Prostate gland (tissue), 2 donors: ENCODE measurements around the gene KCNQ5.

ENCODE experiments used
- POLR2A ChIP-seq: fragments of 450-650 bp; IDR thresholded peaks from one replicate; pipeline ENCODE4 v1.6.1; 2016; ENCODE audit warnings: antibody characterized with exemption, mild to moderate bottlenecking
- POLR2AphosphoS5 ChIP-seq: sonication (generic); formaldehyde crosslinking; IDR thresholded peaks from one replicate; pipeline ENCODE4 v1.6.1; 2017; ENCODE audit warnings: antibody characterized with exemption
- TF ChIP-seq, protein P1 (sequence below), 4 experiments: fragments of 200-600 bp in 2 of 4; fragments of 450-650 bp in 2 of 4; sonication (generic) in 2 of 4; IDR thresholded peaks; 1 replicate in 3 of 4; 2 replicates in 1 of 4; pipeline ENCODE4 v1.5.1; 2016 to 2019; ENCODE audit warnings: antibody characterized with exemption in 4 of 4, mild to moderate bottlenecking in 2 of 4, moderate library complexity in 2 of 4

DNA sequence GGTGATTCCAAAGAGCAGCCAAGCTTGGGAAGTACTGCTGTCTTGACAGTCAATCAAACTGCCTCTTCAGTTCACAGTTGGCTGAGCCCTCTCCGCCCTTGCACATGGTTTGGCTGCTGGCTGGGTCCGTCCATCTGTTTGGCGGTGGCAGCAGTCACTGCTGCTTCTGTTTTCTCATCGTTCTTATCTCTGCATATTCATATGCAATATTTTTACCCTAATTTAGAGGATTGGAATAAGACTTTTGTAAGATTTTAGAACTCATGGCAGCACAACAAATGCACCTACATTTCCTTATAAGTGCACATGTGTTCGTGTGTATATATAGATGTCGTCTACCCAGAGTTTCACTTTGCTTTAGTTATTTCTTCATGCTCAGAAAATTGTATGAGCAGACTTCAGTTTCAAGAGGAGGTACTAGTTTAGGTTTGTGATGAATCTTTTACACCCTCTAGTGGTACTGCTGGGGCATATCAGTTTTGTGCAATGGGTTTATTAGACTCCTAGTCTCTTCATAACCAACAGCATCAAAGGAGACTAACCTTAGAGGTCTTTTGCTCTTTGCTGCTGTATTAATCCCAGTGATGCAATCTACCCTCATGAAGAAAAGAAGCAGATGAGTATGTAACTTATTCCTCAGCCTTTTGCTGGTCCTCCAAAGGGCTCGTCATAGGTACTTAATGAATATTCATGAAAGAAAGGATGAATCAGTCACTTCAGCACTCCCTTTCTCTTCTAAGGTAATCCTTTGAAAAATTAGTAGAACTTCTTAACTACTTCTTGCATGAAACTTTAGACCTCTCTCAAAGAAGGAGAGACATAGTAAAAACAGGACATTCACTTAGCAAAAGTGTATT, 559.1 kb downstream of the KCNQ5 start:
- TF ChIP-seq, protein P1, sequence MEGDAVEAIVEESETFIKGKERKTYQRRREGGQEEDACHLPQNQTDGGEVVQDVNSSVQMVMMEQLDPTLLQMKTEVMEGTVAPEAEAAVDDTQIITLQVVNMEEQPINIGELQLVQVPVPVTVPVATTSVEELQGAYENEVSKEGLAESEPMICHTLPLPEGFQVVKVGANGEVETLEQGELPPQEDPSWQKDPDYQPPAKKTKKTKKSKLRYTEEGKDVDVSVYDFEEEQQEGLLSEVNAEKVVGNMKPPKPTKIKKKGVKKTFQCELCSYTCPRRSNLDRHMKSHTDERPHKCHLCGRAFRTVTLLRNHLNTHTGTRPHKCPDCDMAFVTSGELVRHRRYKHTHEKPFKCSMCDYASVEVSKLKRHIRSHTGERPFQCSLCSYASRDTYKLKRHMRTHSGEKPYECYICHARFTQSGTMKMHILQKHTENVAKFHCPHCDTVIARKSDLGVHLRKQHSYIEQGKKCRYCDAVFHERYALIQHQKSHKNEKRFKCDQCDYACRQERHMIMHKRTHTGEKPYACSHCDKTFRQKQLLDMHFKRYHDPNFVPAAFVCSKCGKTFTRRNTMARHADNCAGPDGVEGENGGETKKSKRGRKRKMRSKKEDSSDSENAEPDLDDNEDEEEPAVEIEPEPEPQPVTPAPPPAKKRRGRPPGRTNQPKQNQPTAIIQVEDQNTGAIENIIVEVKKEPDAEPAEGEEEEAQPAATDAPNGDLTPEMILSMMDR (IDR thresholded peaks at IDR 0.05): peak; percentile 38 to 83 (median 71)
- TF ChIP-seq POLR2AphosphoS5: no peak
- TF ChIP-seq POLR2A: no peak
